ENCODE results near the gene WDR74. TPM values are rescaled to one million over a fixed set of nuclear protein-coding genes. Genes with fewer than 3 reads are reported as not detected.
"Not testable (repeated sequence)": the region's sequence is repeated elsewhere in the genome, so short reads cannot be mapped to it uniquely, and the experiment has no call there.

WDR74 gene
- polyA plus RNA-seq, 4 donors, result 30.2 to 50.4 (median 35.3) TPM

DNA sequence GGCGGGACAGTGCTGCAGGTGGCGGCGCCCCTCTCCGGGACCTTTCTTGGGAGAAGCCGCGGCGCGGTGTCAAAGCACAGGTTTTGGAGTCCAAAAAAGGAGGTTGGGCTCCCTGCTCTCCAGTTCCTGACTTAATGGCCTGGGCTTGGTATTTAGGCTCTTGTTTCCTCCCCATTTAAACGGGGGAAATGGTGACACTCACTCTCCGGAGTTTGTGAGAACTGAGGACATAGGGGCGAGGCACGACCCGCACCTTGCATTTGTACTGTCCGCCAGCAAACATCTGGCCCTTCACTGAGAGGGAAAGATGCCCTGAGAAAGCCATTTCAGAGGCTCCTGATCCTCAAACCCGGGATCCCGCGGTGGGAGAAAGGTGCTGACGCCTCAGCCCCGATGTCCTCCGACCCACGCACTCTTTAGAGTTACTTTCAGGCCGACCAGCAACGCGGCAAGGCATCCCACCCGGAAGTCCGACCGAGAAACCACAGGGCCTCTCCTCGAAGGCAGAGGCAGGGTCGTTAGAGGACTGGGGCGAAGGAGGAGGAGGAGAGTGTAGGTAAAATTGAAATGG, 2.9 kb upstream of the WDR74 start:
- no peak for DNase-seq (ENCODE audit: low read depth in 4 of 4, low spot score in 3 of 4)

DNA sequence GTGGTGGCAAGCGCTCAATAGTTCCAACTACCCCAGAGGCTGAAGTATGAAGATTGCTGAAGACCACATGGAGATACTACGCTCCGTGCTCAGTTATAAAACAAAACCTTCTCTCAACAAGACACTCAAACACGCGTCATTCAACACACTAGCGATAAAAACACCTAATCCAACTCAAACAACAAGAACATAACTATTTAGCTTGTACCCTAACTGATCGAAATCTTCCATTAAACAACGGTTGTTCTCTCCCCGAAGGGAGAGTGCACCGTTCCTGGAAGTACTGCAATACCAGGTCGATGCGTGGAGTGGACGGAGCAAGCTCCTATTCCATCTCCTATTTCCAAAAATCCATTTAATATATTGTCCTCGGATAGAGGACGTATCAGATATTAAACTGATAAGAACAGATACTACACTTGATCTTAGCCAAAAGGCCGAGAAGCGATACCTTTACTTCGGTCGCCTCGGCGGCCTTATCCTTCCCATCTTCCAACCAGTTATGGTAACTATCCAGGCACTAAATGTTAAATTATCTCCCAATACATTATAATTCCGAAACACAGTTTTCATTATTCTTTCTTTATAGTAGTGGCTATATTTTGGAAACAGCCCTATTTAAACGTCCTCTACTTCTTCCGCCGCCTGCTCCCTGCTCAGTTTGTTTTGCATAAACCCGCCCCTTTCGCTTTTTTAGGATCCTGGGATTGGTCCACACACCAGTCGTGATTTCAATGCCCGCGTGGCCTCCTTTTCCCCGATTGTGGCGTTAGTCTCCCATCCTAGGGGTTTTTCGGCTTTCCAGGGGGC, 2.2 kb upstream of the WDR74 start:
- peak; percentile 90 to 94 (median 92) for DNase-seq (ENCODE audit: low read depth in 4 of 4, low spot score in 3 of 4)

DNA sequence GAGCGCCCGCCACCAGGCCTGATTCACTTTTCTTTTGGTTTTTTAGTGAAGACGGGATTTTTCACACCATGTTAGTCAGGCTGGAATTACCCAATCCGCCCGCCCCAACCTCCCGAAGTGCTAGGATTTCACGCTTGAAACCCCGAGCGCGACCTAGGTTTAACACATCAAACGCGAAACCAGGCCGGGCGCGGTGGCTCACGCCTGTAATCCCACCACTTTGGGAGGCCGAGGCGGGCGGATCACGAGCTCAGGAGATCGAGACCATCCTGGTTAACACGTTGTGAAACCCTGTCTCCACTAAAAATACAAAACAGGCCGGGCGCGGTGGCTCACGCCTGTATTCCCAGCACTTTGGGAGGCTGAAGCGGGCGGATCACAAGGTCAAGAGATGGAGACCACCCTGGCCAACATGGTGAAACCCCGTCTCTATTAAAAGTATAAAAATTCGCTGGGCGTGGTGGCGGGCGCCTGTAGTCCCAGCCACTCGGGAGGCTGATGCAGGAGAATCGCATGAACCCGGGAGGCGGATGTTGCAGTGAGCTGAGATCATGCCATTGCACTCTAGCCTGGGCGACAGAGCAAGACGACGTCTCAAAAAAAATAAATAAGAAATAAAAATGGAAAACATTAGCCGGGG, 1.5 kb upstream of the WDR74 start:
- DNase-seq (ENCODE audit: low read depth in 4 of 4, low spot score in 3 of 4), result peak in 1 of 4 donors; percentile 51

DNA sequence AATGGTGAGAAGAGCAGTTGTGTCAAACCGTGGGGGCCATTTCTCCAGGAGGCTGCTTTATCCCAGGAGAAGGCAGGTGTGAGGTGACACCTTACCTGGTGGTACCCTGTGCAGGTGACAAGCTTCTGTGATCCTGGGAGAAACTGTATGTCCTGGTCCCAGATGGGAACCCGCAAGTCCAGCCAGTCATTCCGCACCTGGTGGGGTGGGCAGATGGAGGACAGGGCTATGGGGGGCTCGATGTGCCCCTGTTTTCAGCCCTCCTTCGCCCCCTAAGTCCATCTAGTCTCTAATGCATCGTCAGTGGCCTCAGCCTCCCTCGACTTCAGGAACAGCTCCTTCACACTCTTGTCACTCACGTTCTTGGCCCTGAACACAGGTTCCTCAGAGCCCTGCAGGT, 4.1 kb downstream of the WDR74 start:
- DNase-seq (ENCODE audit: low read depth in 4 of 4, low spot score in 3 of 4), result no peak

DNA sequence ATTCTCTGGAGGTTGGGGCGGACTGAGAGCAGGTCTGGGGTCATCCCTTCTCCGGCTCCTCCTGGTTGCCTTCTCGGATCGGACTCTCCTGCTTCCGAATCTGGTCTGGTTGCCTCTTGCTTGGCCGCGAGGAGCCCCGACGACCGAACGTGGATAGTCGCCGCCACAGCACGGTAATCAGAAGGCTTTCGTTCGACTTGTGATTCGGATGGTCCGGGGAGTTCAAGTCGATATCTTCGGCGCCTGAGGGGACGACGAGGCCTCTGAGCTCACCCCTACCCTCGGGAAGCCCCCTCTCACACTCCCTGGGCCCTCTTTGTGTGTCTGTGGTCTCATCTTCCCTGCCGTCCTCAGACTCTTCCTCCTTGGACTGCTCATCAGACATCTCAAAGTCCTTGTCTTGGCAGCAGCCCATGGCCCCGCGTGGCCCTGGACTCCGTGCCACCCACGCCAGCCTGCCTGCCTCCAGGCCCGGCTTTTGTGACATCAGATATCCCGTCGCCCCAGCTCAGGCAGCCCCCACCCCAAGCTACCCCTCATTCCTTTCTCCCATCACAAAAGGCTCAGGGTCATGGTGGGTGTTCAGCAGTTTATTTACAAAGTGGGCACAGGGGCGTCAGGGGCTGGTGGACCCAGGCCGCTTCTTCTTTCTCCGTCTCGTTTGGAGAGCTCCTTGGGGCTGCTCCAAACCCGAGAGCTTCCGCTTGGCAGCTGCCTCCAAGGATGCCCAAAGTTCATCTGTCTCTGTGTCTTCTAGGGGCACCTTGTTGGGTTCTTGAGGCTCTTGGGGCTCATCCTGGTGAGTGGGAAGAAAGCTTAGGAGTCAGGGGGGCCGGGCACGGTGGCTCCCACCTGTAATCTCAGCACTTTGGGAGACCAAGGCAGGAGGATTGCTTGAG, 6.8 kb downstream of the WDR74 start, which contains the start of gene TEX54:
TSS of gene TEX54 (minus strand) at position 506 of the 899 bp plus-strand sequence.
- DNase-seq (ENCODE audit: low read depth in 4 of 4, low spot score in 3 of 4), result no peak

DNA sequence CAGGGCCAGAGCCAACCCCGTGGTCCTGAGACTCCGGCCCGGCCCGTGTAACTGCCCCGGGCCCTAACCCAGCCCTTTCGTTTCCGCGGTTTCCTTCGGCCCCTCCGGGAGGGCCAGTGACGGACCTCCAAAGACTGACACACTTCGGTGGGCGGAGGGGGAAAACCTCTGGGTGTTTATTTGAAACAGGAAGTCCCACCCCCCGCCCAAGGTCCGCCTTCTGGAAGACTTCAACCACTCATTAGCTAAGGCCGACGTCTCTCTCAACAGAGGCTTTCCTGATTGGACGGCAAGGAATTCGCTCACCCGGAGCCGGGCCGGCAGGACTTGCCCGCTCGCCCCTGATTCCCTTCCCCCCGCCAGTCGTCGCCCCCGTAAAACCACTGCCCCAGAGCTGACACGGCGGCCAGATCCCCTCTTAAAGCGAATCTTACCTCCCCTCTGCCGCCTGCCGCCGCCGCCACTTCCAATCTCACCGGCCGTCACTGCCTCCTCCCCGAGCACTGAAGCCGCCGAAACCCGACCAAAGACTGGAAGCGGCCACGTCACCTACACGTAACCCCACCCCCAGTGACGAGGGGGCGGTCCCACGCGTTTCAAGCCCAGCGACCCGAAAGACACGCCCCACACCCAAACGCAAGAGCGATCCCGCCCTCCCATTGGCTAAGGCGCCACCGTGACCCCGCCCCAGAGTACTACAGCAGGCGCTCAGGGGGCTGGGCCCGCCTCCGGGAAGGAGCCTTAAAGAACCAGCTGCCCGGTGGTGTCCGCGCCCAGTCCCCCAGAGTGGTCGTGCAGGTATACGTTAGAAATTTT, 7.7 kb downstream of the WDR74 start, which contains the start of gene STX5:
TSS of gene STX5 (minus strand) at position 532 of the 816 bp plus-strand sequence. CDS start 808 bp downstream, outside the sequence.
- peak; percentile 97 to 98 (median 98) for DNase-seq (ENCODE audit: low read depth in 4 of 4, low spot score in 3 of 4)

DNA sequence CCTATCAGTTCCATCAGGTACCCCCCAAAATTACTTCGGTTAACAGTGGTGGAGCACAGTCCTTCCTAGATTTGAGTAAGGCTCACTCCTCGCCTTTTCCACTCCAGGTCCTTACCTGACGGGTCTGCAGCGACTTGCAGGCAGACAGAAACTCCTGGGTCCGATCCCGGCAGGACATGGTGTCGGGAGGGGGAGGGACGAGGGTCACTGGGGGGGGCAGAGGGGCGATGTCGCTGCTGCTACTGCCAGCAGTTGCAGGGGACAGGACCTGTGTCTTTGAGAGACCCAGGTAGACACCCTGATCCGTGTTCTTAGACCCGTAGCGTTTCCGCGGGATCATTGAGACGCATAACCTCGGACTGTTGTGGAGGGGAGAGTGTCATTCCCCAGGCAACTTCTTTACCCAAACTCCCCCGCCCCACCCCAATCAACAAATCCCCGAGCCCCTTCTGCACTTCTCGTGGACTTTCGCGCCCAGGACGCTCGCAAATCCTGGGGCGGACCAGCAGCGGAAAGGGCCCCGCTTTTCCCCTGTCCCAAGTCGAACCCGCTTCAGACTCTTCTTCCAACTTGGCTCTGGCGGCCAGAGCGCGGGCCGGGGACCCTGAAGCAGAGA, 8.4 kb downstream of the WDR74 start:
- peak; percentile 51 to 63 (median 60) for DNase-seq (ENCODE audit: low read depth in 4 of 4, low spot score in 3 of 4)

DNA sequence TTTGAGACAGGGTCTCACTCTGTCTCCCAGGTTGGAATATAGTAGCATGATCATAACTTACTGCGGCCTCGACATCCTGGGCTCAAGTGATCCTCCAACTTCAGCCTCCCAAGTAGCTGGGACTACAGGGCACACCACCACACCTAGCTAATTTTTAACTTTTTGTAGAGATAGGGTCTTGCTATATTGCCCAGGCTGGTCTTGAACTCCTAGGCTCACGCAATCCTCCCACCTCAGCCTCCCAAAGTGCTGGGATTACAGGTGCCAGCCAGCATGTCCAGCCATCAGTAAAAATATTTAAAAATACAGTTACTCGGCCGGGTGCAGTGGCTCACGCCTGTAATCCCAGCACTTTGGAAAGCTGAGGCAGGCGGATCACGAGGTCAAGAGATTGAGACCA, 11.3 kb downstream of the WDR74 start:
- not testable (repeated sequence) for DNase-seq (ENCODE audit: low read depth in 4 of 4, low spot score in 3 of 4)

DNA sequence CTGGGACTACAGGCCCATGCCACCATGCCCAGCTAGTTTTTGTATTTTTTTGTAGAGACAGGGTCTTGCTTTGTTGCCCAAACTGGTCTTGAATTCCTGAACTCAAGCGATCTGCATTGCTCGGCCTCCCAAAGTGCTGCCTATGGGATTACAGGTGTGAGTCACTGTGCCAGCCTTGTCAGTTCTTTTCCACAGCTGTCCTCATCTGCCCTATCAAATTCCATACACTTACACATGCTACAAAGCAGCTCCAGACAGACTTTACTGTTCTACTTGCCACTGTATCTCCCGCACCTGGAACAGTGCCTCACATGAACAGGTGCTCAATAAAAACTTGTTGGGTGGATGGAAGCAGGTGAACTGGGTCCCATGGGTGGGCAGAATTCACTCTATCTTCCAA, 15.7 kb downstream of the WDR74 start:
- no peak for DNase-seq (ENCODE audit: low read depth in 4 of 4, low spot score in 3 of 4)

DNA sequence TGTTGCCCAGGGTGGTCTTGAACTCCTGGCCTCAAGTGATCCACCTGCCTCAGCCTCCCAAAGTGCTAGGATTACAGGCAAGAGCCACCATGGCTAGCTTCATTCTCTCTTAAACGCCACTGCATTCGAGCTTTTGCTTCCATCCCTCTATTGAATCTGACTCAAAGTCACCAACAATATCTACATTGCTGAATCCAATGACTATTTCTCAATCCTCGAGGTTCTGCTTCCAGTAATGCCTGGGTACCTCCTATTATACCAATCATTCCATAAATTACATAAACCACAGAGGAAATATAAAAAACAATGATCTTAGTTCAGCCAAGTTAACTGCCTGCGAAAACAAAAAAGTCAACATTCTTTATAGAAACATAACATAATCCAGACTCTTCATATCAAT, 22.3 kb downstream of the WDR74 start:
- no peak for DNase-seq (ENCODE audit: low read depth in 4 of 4, low spot score in 3 of 4)

DNA sequence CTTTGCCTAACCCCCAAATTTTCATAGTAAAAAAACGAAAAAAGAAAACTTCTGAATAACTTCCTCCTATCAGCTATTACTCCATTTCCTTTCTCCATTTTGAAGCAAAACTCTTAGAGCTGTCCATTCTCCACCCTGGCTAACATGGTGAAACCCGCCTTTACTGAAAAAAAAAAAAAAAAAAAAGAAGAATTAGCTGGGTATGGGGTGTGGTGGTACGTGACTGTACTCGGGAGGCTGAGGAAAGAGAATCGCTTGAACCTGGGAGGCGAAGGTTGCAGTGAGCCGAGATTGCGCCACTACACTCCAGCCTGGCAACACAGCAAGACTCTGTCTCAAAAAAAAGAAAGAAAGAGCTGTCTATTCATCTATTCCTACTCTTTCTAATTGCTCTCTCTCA, 22.8 kb downstream of the WDR74 start:
- no peak for DNase-seq (ENCODE audit: low read depth in 4 of 4, low spot score in 3 of 4)

DNA sequence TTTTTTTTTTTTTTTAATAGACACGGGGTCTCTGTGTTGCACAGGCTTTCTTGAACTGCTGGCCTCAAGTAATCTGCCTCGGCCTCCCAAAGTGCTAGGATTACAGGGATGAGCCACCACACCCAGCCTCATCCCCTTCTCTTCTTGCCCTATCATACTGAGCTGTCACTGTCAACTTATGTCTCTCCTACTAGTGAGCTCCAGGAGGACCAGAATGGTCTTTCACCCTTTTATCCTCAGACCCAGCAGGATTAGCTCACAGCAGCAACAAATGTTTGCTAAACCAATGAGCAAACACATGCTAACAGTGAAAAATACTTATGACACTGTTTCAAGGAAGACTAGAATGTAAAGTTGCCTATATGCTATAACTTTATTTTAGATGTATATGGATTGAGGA, 27.7 kb downstream of the WDR74 start:
- no peak for DNase-seq (ENCODE audit: low read depth in 4 of 4, low spot score in 3 of 4)

DNA sequence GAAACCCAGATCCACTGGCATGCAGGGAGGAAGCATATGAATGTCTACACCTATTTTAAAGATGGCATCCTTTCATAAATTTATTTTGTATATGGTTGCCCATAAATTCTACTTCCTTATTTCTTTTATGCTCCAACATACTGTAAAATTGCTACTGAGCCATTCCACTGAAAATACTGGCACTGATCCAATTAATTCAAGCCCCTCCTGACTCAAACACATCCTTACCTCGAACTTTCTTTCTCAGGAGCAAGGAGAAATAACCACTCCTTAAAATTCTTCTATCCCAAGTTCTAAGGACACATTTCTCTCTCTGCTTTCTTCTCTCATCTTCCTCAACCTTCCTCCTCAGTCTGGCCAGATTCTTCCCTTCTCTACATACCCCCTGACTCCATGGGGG, 28.6 kb downstream of the WDR74 start:
- DNase-seq (ENCODE audit: low read depth in 4 of 4, low spot score in 3 of 4), result no peak

DNA sequence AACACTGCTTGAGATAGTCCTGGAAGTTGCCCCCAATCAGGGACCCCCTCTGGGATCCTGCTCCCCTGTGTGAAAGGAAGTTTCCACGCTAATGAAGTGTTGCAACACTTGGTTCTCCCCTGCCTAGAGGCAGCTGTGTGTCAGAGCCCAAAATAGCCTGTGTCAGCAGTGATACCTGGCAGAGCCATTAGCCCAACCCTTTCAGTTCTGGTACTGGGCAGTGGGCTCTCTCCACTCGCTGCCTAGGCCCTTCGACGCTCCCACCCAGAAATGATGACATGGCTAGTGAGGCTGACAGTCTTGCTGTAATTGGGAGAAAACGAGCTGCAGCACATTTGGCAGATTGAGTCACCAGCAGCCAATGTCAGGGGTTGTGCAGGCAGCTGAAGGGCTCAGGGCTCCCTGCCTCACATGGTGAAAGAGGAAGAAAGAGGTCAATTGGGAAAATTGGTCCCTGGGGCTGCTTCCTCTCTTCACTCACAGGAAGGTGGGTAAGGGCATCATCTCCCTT, 32.7 kb downstream of the WDR74 start:
- DNase-seq (ENCODE audit: low read depth in 4 of 4, low spot score in 3 of 4), result no peak

DNA sequence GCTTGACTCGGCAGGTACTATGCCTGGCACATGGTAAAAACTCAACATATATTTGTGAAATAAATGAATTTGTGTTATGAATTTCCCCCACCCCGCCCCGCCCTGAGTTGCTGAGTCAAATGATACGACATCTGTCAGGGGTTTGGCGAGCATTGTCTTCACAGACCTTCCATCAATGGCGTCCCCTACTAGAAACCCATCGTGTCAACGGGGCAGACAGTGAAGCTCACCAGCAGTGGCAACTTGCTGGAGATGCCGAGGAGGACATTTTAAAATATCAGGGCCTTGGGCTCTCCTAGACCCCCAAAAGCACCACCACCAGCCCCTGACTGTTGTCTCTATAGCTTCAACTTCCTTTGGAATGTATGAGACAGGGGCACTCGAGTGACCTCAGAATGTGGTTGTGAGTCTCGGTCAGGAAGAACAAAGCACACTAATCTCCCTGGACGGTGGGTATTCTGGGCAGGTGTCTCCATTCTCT, 33.4 kb downstream of the WDR74 start:
- DNase-seq (ENCODE audit: low read depth in 4 of 4, low spot score in 3 of 4), result no peak

DNA sequence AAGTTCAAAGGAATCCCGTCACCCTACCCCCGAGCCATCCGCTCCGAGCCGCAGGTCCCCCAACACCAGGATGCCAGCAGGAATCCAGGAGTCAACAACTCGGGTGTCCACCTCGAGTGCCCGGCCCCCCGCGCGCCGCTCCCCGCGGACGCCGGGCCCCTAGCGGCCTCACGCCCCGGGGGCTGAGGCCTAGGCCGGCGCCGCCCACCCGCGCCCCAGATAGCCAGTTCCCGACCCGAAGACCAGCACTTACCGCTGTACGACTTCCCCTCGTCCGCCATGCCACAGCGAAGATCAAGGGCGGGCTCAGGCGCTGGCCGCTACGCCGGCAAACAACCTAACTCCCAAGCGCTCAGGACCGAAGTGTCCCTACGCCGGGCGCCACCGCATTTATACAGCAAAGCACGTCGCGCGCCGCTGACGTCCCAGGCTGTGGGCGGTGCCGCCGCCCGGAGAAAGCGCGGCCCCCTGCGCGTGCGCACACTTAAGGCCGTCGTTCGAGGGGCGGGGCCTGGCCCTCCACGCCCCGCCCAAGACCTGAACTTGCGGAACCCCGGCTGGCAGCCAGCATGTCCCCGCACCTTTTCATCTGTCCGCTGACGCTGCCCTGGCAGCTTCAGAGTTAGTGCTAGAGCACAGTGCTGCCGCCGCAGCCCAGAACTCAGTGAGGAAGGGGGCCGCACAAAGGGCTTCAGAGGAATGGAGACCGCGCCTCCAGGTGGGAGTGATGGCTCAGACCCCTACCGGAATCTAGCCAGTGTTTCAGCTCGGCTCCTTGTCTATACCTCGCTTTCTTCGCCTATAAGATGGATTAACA, 34.1 kb downstream of the WDR74 start, which contains the start of gene NXF1:
TSS of gene NXF1 (minus strand) at position 365 of the 817 bp plus-strand sequence. CDS start at position 281, 84 bp downstream.
- DNase-seq (ENCODE audit: low read depth in 4 of 4, low spot score in 3 of 4), result peak; percentile 89 to 93 (median 90)

DNA sequence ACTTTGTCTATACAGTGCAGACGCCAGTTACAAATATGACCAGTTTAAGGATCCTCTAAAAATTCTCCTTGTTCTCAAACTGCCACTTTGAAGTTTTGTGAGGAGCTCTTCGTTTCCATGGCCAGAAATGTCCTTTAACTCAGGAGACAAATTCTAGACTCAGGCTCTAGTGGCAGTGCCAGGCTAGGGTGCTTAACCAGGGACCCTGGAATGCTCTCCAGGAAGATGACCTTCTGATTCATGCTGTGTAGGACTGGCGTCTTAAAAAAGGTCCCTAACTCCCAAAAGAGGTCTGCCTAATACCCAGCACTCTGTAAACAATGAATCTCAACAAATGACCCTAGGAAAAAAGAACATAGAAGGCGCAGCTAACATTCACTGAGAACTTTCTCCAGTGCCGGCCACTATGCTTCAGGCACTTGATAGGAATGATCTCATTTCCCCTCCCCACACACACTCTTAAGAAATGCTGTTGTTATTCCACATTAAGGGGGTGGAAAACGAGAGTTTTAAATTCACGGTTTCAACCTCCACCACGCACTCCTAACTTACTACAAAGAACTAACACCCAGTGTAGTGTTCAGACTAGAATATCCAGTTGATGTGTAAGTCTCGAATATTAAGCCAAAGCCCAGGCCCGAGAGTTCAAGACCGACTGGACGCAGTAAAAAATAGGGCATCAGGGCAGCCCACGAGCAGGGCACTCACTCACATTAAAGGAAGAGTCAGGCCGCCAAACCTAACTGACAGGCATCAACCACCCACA, 34.9 kb downstream of the WDR74 start:
- DNase-seq (ENCODE audit: low read depth in 4 of 4, low spot score in 3 of 4), result no peak

All from left renal pelvis (tissue), 4 donors.